Measurements from ENCODE around the gene P2RY2. TPM values are rescaled to one million over a fixed set of nuclear protein-coding genes. Genes with fewer than 3 reads are reported as not detected.

Gene P2RY2
- polyA plus RNA-seq, 1 donor from 2014 or later = not detected

GRCh38 chr11:73221451-73221850, 3.4 kb downstream of the P2RY2 start:
- Histone ChIP-seq H3K4me2 (ENCODE audit: low read length) (no peak overlapping the region), H3K27ac (ENCODE audit: low read length) (no peak overlapping the region)
- TF ChIP-seq TAF1 (IDR thresholded peaks at IDR 0.05; ENCODE audit: low read depth) (no peak), MXI1 (conservative IDR thresholded peaks at IDR 0.05; ENCODE audit: poor library complexity, severe bottlenecking) (no peak), SMC3 (conservative IDR thresholded peaks at IDR 0.05; ENCODE audit: poor library complexity) (no peak), CTCF (IDR thresholded peaks at IDR 0.05; ENCODE audit: poor library complexity, severe bottlenecking) (no peak), POLR2AphosphoS5 (IDR thresholded peaks at IDR 0.05) (no peak), EP300 (conservative IDR thresholded peaks at IDR 0.05; ENCODE audit: poor library complexity, severe bottlenecking) (no peak), EZH2 (IDR thresholded peaks at IDR 0.05; ENCODE audit: borderline replicate concordance, insufficient read depth, low read length, poor library complexity, severe bottlenecking) (no peak), REST (IDR thresholded peaks at IDR 0.05; ENCODE audit: borderline replicate concordance) (no peak), RAD21 (conservative IDR thresholded peaks at IDR 0.05) (no peak)

GRCh38 chr11:73221996-73222395, 3.9 kb downstream of the P2RY2 start:
- H3K4me2 ChIP-seq (ENCODE audit: low read length) = no peak overlapping the region
- no peak for TF ChIP-seq REST (IDR thresholded peaks at IDR 0.05; ENCODE audit: borderline replicate concordance)
- no peak for TF ChIP-seq TAF1 (IDR thresholded peaks at IDR 0.05; ENCODE audit: low read depth)
- TF ChIP-seq CTCF (IDR thresholded peaks at IDR 0.05; ENCODE audit: poor library complexity, severe bottlenecking) = no peak
- no peak for TF ChIP-seq RAD21 (conservative IDR thresholded peaks at IDR 0.05)
- no peak for TF ChIP-seq EP300 (conservative IDR thresholded peaks at IDR 0.05; ENCODE audit: poor library complexity, severe bottlenecking)
- no peak for TF ChIP-seq POLR2AphosphoS5 (IDR thresholded peaks at IDR 0.05)
- TF ChIP-seq MXI1 (conservative IDR thresholded peaks at IDR 0.05; ENCODE audit: poor library complexity, severe bottlenecking) = no peak
- no peak for TF ChIP-seq SMC3 (conservative IDR thresholded peaks at IDR 0.05; ENCODE audit: poor library complexity)
- no peak for TF ChIP-seq EZH2 (IDR thresholded peaks at IDR 0.05; ENCODE audit: borderline replicate concordance, insufficient read depth, low read length, poor library complexity, severe bottlenecking)
- no peaks in the 10 kb centered on the region for H3K9me2 ChIP-seq (ENCODE audit: insufficient read depth, low read length)
- H3K9me3 ChIP-seq (ENCODE audit: low read length) = no peaks in the 10 kb centered on the region
- no peaks in the 10 kb centered on the region for H3F3A ChIP-seq (ENCODE audit: insufficient read depth, low read length, poor library complexity, severe bottlenecking)
- no peak overlapping the region for H3K9ac ChIP-seq (ENCODE audit: low read length)
- H3K79me2 ChIP-seq (replicated peaks; ENCODE audit: insufficient read depth, low read length) = no peaks in the 10 kb centered on the region
- H3K36me3 ChIP-seq (ENCODE audit: insufficient read depth, low read length) = no peaks in the 10 kb centered on the region
- no peaks in the 10 kb centered on the region for H4K20me1 ChIP-seq (ENCODE audit: insufficient read depth)
- no peak overlapping the region for H3K27ac ChIP-seq (ENCODE audit: low read length)
- peaks cover 27% of the 10 kb centered on the region for H3K27me3 ChIP-seq (ENCODE audit: insufficient read depth, low read depth, low read length)
- no peak overlapping the region for H2AFZ ChIP-seq (ENCODE audit: low read depth, low read length)
- H3K4me3 ChIP-seq (ENCODE audit: low read length) = no peak overlapping the region

More at GRCh38 chr11:73221451-73221850, 3.4 kb downstream of the P2RY2 start:
- H3K79me2 ChIP-seq (replicated peaks; ENCODE audit: insufficient read depth, low read length) = no peaks in the 10 kb centered on the region
- H3K27me3 ChIP-seq (ENCODE audit: insufficient read depth, low read depth, low read length) = peaks cover 27% of the 10 kb centered on the region
- H4K20me1 ChIP-seq (ENCODE audit: insufficient read depth) = no peaks in the 10 kb centered on the region
- H3F3A ChIP-seq (ENCODE audit: insufficient read depth, low read length, poor library complexity, severe bottlenecking) = no peaks in the 10 kb centered on the region
- H3K9me2 ChIP-seq (ENCODE audit: insufficient read depth, low read length) = no peaks in the 10 kb centered on the region
- no peak overlapping the region for H3K9ac ChIP-seq (ENCODE audit: low read length)
- no peaks in the 10 kb centered on the region for H3K9me3 ChIP-seq (ENCODE audit: low read length)
- H3K4me3 ChIP-seq (ENCODE audit: low read length) = no peak overlapping the region
- H3K36me3 ChIP-seq (ENCODE audit: insufficient read depth, low read length) = no peaks in the 10 kb centered on the region
- no peak overlapping the region for H2AFZ ChIP-seq (ENCODE audit: low read depth, low read length)
